Stimulated activated CD8-positive, alpha-beta memory T cell treated with anti-CD3 and anti-CD28 coated beads, Interleukin-7, amount 100 ng/mL, for 4 hours (primary cell): ENCODE measurements around the gene RNF152.

Source experiments
- DNase-seq, 2 donors: peaks; one replicate each; pipeline ENCODE4 v3.0.0-alpha.2; 2020; ENCODE audit warnings: low read depth in 2 of 2

The RNF152 gene, protein sequence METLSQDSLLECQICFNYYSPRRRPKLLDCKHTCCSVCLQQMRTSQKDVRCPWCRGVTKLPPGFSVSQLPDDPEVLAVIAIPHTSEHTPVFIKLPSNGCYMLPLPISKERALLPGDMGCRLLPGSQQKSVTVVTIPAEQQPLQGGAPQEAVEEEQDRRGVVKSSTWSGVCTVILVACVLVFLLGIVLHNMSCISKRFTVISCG

DNA sequence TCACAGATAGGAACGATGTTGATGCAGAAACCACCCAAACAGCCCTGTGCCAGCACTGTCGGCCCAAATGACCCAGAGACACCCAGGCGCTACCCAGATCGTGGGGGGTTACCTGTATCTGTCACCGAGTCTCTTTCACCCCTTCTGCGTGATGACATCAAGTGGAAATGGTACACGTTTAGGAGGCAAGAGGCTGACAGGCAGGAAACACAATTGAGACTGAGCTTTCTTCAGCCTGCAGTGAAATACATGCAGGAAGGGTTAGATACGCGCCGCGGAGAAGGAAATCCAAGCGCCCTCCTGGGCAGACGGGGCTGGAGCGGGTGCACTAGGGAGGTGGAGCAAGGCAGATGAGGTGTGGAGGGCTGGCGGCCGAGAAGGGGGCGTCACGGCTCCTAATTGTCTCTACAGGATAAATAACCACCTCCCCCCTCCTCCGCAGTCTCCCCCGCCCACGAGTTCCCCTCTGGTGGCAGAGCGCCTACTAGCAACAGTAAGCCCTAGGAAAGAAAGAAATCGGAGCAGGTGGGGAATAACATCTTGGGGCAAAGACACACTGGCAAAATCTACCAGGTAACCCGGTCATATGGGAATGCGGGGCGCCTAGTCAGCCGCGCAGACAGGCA lies at the start of gene RNF152:
RNF152 (minus strand) TSS at position 325 of the 626 bp plus-strand sequence. CDS start 76,544 bp downstream, outside the sequence.
- DNase-seq = peak; percentile 34 to 47

DNA sequence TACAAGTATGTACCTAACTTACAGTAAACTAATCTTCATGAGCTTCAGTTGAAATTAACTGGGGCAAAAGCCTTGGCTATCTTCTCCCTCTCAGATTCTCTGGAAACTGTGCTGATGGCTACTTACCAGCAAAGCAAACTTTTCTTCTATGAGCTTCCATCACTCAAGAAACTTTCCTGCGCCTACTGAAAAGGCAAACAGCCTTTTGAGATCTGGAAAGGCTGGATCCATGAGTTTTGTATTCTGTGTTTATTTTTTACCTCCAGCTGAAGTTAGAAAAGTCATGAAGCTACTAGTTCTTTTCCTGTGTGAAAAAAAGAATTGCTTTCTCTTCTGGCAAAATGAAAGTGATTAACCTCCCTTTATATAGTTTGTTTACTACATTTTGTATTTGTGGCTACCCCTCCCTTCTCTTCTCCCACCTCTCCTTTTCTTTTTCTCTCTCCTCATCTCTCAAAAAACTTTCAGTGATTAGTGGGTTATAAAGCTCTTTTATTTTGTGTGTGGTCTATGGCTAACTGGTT lies 49.2 kb upstream of the RNF152 start:
- no peak for DNase-seq

DNA sequence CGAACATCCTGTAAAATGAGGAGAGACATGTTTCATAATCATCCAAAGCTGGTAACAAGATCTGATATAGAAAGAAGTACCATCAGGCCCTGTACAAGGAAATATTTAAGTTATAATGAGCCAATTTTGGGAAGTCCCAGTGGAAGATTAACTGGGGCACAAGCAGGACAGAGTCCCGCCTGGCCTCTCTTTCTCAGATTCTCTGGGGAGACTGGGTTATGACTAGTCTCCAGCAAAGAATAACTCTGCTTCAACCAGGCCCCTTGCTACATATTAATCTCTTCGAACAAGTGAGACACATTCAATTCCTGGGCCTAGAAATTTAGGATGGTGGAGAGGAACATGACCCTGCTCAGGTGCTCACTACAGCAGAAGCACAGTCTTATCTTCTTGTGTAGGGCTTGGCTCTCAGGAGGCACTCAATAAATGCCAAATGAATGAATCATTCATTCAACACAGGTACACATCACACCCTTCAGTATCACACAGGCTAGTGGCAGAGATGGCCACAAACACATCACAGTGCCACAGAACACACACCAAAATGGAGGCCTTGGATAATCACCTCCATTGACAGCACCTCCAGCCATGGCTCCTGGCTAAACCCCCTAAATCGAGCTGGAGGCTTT lies 46.4 kb upstream of the RNF152 start:
- DNase-seq = no peak

DNA sequence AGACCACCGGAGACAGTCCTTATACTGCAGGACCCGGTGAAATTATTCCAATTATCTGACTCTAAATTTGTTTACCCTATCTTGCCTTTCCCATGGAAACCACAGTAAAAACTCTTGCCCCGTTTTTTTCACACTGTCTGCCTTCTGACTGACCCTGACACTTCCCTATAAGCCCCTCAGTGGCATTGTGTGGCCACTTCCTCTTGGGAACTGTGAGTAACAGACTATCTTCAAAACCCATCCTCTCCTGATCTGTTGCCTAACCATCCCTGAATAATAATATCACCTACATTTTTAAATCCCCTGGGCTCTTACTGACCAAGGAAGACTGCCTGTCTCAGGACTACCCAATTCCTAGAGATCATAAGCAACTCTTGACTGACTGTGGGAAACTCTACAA lies 42.6 kb upstream of the RNF152 start:
- no peak for DNase-seq

- DNase-seq = no peak
These were observed 39.0 kb upstream of the RNF152 start for GRCh38 chr18:61931654-61932379.

- DNase-seq = no peak
These were observed 37.3 kb upstream of the RNF152 start for GRCh38 chr18:61929881-61930640.

DNA sequence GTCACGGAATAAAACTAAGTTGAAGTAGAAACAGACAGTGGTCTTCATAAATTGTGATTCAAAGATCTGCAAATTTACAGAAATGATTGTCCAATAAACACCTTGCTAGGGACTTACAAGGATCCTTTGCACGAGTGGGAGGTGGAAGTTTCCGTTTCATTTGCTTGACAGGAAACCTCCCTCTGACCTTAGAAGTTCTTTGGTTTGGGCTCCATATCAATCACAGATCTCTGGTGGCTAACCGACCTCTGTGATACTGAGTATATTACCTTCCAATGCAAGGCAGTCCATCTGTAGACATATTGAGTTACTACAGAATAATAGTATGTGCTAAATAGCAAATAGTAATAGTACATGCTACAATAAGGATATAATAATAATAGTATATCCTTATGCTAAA lies 33.7 kb upstream of the RNF152 start:
- DNase-seq = no peak

GRCh38 chr18:61924550-61924949 lies 31.7 kb upstream of the RNF152 start:
- DNase-seq = no peak

- no peak for DNase-seq
These were observed 29.6 kb upstream of the RNF152 start for GRCh38 chr18:61922435-61922834.

DNA sequence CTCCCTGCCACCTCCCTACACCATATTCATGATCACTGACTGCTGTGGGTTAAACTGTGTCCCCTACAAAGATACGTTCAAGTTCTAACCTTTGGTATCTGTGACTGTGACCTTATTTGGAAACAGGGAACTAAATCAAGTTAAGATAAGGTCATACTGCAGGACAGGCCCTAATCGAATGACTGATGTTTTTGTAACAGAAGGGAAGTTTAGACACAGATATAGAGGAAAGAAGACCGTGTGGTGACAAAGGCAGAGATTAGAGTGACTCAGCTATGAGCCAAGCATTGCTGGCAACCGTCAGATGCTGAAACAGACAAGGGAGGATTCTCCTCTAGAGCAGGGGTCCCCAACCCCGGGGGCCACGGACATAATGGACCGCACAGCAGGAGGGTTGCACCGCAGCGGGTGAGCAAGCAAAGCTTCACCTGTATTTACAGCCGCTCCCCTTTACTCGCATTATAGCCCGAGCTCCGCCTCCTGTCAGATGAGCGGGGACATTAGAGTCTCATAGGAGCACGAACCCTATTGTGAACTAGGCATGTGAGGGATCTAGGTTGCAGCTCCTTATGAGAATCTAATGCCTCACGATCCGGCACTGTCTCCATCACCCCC lies 28.9 kb upstream of the RNF152 start:
- no peak for DNase-seq

DNA sequence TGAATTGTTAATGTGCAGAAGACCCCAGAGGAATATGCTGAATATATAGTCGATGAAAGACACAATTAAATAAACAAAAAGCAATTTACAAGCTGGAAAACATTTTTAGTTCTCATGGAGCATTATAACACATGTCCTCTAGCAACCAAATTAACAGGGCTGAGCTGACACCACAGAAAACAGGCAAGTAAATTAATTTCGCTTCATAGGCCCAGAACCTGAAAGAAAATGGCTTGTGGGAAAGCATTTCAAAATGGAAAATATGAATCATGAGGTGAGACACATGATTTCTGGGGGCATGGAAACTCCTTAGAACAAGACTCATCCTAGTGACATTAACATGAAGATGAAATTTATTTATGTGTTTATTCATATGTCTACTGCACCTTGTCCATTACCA lies 25.0 kb upstream of the RNF152 start:
- DNase-seq = no peak

DNA sequence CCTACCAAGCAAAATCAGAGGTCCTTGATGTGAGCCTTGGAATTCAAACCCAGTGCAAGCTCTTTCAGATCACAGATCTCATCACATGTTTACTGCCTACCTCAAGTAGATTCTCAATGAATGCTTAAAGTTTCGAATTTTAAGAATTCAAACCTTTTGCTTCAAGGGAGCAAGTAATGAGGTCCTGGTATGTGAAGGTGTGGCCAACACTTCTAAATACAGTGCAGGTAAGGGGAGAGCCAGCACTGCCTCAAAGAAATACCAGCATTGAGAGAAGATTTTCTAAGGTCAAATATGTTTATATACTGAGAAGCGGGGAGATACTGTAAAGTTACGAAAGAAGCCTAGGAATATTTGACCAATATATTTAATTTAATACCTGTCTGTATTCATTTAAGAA lies 19.7 kb upstream of the RNF152 start:
- DNase-seq = no peak

DNA sequence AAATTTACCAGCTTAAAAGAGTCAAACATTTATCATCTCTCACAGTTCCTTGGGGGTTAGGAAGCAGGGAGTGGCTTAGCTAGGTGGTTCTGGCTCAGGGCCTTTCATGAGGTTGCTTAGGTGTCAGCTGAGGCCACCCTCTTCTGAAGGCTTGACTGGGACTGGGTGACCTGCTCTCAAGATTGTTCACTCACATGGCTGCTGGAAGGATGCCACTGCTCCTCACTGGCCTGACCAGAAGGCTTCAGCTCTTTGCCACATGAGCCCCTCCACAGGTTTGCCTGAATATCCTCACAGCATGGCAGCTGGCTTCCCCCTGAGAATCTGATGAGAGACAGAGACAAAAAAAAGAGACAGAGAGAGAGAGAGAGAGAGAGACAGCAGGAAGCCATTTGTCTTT lies 17.3 kb upstream of the RNF152 start:
- no peak for DNase-seq

- no peak for DNase-seq
These were observed 15.9 kb upstream of the RNF152 start for GRCh38 chr18:61908661-61909060.

DNA sequence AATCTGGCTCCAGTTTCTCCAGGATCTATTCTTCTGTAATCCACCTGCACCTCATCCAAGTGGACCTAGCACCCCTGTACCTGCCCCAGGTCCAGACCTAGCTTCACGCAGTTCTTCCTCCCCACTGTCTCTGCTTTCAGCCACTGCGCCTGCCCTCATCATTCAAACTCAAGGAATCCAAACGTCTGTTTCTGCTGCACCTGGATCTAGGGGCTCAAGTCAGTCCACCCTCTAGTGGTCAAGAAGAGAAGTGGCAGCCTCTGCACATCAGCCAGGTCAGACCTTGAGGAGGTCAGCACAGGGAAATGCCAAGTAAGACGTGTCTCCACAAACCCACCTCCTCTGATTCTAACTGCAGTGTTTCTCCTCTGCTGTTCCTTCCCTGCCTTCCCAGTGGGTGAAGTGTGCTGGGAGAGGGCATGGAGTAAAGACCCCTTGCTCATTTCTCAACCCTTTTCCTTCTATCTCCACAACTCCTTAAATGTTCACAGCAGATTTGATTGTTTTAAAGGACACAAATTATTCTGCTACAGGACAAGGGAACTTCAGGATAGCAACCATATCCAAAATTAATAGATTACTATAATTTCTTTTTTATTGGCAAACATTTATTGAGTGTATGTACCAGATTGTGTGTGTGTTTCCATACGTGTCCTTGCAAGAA lies 8.6 kb upstream of the RNF152 start:
- DNase-seq = no peak

GRCh38 chr18:61900504-61901281 lies 7.9 kb upstream of the RNF152 start:
- no peak for DNase-seq

- DNase-seq = no peak
These were observed 5.9 kb upstream of the RNF152 start for GRCh38 chr18:61898640-61899101.

GRCh38 chr18:61896757-61897156 lies 4.0 kb upstream of the RNF152 start:
- DNase-seq = no peak

GRCh38 chr18:61896118-61896517 lies 3.3 kb upstream of the RNF152 start:
- no peak for DNase-seq
